GM15510 (cell line): Measurements from ENCODE around the gene ASB6.

Source experiments
- POLR2A ChIP-seq: IDR thresholded peaks from 3 replicates; pipeline ENCODE4 v1.6.1; 2011; ENCODE audit warnings: borderline replicate concordance; ENCODE audit not compliant: insufficient read length; ENCODE audit errors: extremely low read depth

ASB6 gene

DNA sequence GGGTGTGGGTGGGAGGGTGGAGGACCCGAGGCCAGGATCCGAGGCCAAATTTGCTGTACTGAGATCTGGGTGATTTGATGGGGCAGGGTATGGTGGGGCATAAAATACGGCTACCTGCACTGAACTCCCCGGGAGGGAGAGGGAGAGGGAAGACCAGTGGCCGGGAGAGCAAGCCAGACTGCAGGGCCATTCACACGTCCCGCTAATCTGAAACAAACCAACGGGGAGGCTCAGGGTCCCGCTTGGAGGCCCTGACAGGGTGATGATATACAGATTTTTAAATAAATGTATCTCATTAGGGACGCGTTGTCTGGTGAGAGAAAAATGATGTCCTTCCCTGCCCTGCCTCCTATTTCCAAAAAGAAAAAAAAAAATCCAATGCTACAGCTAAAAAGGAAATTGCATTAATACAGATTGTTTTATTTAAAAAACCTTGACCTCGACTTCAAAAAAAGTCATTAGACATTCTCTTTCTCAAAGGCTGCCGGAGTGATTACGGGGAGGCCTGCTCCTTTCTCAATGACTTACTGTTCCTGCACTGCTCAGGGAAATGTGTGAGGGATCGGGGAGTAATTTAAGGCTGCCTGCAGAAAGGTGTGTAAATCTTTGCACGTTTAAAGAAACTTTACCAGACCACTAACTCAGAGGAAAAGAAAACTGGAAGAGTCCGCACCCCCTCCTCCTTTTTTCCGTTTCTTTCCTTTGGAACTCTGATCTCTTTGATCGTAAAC, 12.0 kb upstream of the ASB6 start:
- no peak for TF ChIP-seq POLR2A

GRCh38 chr9:129650680-129651235, 8.8 kb upstream of the ASB6 start:
- TF ChIP-seq POLR2A, result no peak

- no peak for TF ChIP-seq POLR2A
These were observed 8.1 kb upstream of the ASB6 start for GRCh38 chr9:129649726-129650679.

DNA sequence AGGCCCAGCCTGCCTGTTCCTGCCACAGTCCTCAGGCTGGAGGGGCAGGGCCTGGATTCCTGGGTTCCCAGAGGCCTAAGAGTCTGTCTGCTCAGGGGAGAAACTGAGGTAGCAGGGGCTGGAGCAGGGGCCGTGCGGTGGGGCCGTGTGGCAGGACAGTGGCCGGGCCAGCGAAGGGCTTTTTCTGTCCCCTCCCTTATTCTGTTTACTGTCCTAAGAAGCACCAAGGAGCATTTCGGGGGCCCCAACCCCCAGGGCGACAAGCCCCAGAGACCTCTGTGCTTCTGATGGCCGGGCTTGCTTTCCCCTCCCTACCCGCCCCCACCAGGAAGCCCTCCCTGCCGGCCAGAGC, 6.8 kb upstream of the ASB6 start:
- TF ChIP-seq POLR2A, result no peak

GRCh38 chr9:129648092-129648763, 6.3 kb upstream of the ASB6 start:
- no peak for TF ChIP-seq POLR2A

DNA sequence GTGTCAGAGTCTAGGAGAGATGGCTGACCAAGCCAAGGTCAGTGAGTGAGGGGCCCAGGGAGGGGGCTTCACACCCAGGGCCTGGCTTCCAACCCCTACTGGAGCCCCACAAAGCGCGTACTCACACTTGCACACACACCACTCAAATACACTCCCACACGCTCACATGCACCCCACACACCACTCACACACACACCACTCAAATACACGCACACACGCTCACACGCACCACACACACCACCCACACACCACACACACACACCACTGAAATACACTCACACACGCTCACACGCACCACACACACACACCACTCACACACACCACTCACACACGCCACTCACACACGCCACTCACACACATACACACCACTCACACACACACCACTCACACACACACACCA, 5.7 kb upstream of the ASB6 start:
- no peak for TF ChIP-seq POLR2A

- no peak for TF ChIP-seq POLR2A
These were observed 4.7 kb upstream of the ASB6 start for GRCh38 chr9:129646654-129647053.

- no peak for TF ChIP-seq POLR2A
These were observed 4.3 kb upstream of the ASB6 start for GRCh38 chr9:129646252-129646651.

- TF ChIP-seq POLR2A, result no peak
These were observed 3.0 kb upstream of the ASB6 start for GRCh38 chr9:129644902-129645301.

- no peak for TF ChIP-seq POLR2A
These were observed 2.4 kb upstream of the ASB6 start for GRCh38 chr9:129644365-129644764.

DNA sequence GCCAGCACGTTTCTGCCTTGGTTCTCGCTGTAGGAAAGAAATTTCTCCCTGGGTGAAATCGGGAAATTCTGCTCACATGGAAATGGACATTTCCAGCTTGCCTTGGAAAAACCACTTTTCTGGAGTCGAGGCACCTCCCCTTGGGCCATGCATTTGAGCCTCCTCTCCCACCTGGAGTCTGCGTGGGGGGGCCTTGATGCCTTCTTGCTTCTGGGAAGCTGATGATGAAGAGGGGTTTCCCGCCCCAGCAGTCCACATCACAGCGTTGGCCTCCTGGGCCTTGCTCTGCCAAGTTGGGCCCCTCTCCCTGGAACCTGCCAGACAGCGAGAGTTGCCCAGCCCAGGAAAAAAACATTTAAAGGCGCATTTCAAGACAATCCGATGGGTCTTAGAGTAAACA, 1.8 kb upstream of the ASB6 start:
- TF ChIP-seq POLR2A, result no peak

DNA sequence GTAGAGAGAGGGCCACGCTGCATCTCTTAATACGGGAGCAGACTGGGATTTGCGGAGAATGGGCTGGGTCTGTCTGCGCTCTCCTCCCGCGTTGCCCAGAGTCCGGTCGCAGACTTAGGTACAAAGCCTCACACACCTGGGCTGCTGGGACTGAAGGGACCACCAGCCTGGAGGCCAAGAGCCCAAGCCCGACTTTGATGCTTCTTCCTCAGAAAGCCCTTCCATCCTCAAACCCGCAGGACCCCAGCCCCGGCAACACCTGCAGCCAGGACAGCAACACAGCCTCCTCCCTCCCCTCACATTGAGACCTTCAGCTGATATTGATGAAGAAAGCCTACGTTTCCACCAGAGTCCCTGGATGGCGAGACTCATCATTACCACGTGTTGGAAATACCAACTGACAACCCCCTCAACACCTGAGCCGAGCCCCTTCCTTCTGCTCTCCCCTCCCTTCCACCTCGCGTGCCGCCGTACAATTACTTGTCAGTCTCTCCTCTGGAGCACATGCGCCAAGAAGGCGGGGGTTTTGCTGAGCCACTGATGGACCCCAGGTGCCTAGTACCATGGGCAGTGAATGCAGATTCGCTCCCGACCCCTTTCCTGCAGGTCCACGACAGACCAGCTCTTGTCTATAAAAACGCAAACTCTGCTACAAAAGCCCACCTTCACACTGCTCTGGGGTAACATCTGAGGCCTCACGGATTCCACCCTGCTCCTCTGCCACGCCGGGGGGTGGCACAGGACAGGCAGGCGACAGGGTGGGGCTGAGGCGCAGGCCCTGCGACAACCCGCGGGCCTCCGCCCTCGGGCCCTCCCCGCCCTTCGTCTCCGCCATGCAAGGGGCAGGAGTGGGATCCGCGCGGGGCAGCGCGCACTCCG, 841 bp downstream of the ASB6 start:
- no peak for TF ChIP-seq POLR2A

- no peak for TF ChIP-seq POLR2A
These were observed 1.7 kb downstream of the ASB6 start for GRCh38 chr9:129640086-129640870.
